AG09319 (cell line): ENCODE data around the gene LEFTY2.

Source experiments
- DNase-seq: peaks from one replicate; pipeline ENCODE4 v3.0.0-alpha.2; 2010; ENCODE audit warnings: low read depth; ENCODE audit errors: extremely low read depth
- CTCF ChIP-seq: IDR thresholded peaks from 2 replicates; pipeline ENCODE4 v1.5.1; 2011; ENCODE audit warnings: low read depth, mild to moderate bottlenecking, inconsistent platforms, low read length, moderate library complexity

The LEFTY2 gene

GRCh38 chr1:225946082-225946620 is 5.1 kb upstream of the LEFTY2 start:
- DNase-seq = no peak
- TF ChIP-seq CTCF = no peak

GRCh38 chr1:225945564-225945963 is 4.5 kb upstream of the LEFTY2 start:
- no peak for DNase-seq
- no peak for TF ChIP-seq CTCF

- no peak for TF ChIP-seq CTCF
- DNase-seq = no peak
Measured at GRCh38 chr1:225944951-225945350, 3.9 kb upstream of the LEFTY2 start.

GRCh38 chr1:225944387-225944786 is 3.4 kb upstream of the LEFTY2 start:
- no peak for TF ChIP-seq CTCF
- DNase-seq = no peak

- TF ChIP-seq CTCF = no peak
Measured at GRCh38 chr1:225943582-225943981, 2.6 kb upstream of the LEFTY2 start.

GRCh38 chr1:225942574-225942973 is 1.6 kb upstream of the LEFTY2 start:
- no peak for TF ChIP-seq CTCF
- DNase-seq = no peak

More at GRCh38 chr1:225943582-225943981, 2.6 kb upstream of the LEFTY2 start:
- DNase-seq = no peak

GRCh38 chr1:225941942-225942222 is 862 bp upstream of the LEFTY2 start:
- no peak for DNase-seq
- no peak for TF ChIP-seq CTCF
